ENCODE measurements around the gene PTPRA.

Gene PTPRA

DNA sequence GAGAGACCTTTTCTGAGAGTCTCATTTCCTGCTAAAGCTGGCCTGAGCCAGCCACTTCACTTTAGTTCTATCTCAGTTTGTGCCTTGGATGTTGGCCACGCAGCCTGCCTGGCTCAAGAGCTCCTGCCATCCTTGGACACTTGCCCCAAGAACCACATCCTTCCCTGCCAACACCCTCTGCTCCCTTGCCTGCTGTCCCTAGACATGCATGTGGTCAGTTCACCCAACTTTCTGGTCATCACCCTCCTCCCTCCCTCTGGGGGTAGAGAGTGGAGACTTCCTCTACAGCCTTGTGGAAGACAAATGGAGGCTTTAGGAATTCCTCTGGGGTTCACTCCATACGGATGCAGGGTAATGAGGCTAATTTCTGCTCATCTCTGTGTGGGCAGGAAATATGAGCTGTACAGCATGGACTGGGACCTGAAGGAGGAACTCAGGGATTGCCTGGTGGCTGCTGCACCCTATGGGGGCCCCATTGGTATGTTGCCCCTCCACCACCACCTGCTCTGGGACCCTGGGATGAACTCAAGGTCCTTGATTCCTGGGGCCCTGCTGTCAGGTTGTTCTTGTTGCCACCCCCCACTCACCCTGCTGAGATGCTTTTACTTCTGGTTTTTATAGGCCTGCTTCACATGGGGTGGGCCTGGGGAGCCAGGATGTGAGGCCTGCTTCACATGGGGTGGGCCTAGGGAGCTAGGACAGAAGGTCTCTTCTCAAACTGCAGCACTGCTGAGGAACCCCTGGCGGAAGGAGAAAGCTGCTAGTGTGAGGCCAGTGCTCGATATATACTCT lies 13.8 kb upstream of the PTPRA start:
- no peak for DNase-seq

DNA sequence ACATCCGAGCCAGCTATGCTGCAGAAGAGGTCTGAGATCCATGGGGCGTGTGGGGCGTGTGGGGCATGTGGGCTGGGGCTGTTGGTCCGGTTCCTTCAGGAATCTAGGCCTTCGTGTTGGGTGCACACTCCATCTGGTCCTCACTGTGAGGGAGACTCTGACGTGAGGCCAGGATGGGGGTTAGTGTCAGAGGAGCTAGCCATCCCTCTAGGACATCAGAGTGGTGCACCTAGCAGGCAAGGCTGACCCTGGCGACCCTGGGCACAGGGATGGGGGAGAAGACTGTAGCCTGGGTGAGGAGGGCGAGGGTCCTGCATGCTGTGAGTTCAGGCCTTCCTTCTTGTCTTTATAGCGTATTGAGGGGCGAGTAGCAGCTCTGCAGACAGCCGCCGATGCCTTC lies 8.7 kb upstream of the PTPRA start:
- DNase-seq = no peak

DNA sequence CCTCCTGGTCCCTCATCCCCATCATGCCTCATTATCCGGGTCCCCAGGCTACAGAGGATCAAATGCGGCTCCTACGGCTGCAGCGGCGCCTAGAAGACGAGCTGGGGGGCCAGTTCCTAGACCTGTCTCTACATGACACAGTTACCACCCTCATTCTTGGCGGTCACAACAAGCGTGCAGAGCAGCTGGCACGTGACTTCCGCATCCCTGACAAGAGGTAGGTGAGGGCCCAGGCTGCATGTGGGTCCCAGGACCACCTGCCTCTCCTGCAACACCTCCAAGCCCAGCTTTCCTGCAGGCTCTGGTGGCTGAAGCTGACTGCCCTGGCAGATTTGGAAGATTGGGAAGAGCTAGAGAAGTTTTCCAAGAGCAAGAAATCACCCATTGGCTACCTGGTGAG lies 8.2 kb upstream of the PTPRA start:
- no peak for DNase-seq

DNA sequence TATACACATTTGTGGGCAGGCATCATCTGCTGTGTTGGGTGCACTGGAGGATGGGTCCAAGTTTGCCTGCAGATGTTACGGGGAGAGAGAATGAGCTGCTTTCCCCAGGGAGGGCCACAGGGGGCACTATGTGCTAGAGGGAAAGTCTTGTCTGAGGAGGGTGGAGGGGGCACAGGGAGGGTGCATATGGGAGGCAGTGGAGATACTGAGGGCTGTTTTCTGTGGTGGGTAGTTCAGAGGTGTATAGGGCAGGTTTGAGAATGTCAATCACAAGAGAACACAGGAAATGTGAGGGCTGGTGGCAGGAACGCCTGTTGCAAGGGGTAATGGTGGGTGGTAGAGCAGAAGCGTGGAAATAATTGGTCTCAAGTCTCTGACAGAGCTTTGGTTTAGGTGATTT lies 7.7 kb upstream of the PTPRA start:
- DNase-seq = peak; percentile 80

DNA sequence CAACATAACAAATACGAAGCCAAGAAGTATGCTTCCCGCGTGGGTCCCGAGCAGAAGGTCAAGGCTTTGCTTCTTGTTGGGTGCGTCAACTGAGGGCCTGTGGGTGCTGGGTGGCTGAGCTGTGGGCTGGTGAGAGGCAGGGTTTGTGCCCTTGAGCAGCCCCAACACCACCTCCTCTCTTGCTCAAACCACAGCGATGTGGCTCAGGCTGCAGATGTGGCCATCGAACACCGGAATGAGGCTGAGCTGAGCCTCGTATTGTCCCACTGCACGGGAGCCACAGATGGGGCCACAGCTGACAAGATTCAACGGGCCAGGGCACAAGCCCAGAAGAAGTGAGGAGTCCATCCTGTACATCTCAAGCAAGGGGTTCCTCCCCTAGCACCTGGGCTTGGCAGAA lies 7.0 kb upstream of the PTPRA start:
- DNase-seq = peak; percentile 70

DNA sequence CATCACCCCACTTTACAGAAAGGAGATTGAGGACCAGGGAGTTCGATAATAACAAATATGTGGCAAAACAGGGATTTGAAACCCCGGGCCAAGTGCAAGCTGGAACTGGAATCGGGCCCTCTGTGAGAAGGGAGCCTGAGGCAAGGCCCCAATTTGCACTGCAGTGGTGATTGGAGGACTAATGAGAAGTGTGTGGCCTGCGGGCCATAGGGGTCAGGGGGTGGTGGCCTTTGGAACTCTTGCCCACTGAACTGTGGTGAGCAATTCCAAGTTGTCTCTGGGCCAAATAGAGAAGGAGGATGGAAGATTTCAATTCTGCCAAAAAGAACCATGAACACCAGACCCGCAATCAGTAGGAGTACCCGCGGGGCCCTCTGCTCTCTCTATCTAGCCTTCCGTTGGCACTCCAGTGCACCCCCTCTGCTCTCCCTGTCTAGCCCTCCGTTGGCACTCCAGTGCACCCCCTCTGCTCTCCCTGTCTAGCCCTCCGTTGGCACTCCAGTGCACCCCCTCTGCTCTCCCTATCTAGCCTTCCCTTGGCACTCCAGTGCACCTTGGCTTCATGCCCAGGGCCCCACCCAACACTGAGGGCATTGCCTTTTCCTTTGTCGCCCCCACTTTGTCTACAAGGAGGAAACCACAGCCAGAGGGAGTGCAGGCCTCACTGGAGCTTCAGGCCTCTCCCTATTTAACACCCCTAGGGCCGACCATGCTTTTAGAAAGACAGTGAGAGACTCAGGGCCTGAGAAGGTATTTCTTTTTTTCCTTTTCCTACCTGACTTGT lies 6.0 kb upstream of the PTPRA start:
- DNase-seq = no peak

DNA sequence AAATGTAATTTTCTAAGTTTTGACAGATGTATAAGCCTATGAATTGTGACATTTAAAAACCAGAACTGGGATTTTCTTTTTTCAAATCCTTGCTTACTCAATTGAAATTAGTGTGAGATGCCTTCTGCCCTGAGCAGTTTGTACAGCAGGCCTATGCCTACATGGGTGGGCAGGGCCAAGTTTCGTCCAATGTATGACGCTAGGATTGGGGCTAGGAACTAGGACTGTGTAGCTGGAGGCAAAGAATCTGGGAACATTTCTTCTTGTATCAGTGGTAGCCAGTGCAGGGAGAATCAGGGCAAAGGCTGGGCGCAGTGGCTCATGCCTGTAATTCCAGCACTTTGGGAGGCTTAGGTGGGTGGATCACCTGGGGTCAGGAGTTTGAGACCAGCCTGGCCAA lies 3.9 kb upstream of the PTPRA start:
- DNase-seq = peak; percentile 42

DNA sequence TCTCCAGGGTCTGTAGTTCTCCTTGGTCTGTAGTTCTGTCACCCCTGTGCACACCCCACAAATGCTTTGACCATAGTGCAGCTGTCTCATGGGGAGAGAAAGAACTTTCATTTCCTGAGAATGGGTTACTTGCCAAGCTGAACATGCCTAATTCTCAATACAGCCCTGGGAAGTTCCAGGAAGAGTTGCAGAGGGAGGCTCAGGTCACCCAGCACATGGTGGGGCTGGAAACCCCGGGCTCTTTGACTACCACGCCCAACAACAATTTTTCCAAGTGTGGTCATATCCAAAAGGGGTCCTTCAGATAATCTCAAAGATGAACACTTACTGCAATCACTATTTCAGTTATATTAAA lies 2.2 kb upstream of the PTPRA start:
- no peak for DNase-seq

DNA sequence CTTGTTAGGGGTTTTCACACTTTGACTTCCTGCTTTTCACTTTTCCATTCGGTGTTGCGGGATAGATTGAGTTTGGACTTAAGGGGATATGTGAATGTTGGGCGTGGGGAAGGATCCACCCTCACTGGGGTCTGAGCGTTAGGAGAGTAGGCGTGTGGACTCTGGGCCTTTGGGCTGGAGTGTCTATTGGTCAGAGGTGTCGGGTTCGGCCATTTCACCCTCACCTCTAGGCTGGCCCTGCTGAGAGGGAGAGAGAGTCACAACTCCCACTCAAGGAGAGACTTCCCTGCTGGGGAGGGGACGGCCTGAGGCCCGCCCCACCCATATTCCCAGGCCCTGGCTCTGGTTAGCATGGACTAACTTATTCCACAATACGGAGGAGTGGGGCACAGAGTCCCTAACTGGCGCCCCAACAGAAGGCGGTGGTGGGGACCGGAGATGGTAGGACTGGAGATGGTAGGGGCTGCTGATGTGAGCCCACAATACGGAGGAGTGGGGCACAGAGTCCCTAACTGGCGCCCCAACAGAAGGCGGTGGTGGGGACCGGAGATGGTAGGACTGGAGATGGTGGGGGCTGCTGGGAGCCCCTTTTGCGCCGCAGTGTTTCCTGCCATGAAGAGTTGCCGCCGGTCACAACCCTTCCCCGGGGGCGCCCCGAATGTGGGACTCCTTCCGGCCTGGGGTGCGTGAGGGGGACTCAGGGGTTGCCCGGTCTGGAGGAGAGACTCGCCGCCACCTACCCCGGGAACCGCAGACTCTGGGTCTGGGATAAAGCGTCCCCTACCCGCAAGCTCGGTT lies 1.4 kb upstream of the PTPRA start:
- peak; percentile 85 for DNase-seq

DNA sequence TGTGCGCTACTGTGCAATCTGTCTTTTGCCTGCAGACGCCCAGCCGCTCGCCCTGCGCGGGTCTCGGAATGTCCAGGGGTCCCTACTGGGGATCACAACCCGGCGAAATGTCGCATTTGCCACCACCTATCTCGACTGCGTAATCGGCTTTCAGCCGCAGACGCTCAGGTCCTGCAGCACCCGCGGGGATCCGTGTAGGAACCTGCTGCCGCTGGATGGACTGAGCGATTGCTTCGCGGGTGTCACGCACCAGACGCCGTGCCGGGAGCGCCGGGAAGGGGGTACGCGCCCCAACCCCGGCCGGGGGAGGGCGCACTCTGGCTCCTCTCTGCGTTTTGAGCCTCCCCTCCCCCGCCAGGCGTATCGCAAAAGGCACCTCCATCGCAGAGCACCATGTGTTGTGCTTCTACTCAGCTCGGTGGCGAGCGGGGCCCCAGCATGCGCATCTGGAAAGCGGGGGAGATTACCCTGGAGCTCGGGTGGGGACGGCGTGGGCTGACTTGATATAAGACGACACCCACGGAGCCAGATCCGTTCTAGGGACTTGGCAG lies 747 bp upstream of the PTPRA start:
- DNase-seq = peak; percentile 90

DNA sequence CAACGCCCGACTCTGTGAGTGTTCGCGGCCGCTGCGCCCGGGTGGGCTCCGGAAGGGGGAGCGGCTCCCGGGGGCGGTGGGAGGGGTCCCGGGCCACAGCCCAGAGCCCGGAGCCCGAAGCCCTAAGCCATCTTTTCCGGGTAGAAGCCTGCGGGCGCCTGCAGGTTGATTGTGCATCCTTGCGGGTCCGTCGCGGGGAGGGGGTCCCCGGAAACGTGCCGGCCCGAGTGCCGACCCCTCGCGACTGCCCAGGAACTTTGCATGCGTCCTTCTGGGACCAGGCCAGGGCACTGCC lies 413 bp downstream of the PTPRA start:
- DNase-seq = peak; percentile 85

DNA sequence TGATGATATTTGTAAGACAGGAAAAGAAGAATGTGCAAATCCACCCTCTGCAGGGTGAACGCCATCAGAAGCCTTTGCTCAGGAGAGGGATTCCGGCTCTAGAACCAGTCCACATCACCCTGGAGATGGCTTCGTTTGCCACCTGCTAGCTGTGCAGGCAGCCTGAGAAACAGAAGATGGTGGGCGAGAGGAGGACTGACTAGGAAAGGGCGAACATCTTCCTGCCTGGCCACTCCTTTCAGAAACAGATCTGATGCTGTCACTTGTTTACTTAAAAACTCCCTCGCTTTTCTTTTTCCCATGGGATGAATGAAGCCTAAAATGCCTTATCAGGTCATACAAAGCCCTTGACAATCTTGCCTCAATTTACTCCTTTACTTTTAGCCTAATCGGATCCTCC lies 1.2 kb downstream of the PTPRA start:
- no peak for DNase-seq

DNA sequence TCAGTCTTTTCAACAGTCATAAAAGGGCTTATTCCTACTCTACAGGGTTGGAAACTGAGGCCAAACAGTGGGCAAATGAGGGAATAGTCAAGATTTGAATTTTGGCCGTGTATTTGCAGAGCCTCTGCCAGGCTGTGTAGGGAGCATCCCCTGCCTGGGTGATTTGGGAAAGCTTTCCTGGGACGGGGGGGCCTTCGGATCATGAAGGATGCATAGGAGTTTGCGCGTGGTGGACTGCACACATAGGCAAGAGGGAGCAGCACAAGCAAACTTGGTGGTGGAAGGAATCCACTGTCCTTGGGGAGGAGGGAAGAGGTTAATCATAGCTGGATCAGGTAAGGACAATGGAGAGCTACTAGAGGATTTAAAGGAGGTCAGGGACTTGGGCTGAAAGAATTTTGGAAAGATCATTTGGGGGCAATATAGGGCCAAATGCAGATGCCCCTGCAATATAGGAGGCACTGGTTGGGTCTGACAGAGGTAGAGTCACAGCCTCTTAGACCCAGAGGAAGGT lies 2.5 kb downstream of the PTPRA start:
- no peak for DNase-seq

DNA sequence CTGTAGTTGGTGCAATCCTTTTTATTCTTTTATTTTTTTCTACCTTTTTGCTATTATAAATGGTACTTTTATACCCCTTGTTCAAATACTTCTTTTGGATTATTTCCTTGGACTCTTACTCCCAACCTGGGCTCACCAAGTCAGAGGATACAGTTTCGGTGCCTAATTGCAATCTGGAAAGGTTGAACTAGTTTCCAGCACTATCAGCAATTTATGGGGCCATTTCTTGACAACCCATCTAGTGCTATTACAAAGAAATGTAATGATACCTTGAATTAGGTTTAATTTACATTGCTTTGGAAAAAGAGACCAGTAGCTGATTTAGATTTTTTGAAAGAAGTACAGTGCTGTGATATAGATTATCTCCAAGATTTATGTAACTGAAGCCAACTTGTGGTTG lies 5.2 kb downstream of the PTPRA start:
- DNase-seq = no peak

DNA sequence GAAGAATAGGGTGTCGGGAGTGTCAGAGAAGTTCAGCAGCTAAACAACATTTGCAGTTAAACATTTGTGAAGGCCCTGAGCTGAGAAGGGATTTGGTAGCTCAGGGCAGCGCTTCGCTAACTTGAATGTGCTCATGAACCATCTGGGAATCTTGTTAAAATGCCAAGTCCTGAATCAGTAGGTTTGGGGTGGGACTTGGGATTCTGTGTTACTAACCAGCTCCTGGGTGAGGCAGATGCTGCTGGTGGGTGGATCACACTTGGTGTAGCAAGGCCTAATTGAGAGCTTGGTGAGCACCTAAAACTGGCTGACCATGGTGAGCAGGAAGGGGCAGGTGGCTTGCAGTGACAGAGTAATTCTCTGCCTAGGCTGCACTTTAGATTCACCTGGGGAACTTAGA lies 5.9 kb downstream of the PTPRA start:
- DNase-seq = no peak

DNA sequence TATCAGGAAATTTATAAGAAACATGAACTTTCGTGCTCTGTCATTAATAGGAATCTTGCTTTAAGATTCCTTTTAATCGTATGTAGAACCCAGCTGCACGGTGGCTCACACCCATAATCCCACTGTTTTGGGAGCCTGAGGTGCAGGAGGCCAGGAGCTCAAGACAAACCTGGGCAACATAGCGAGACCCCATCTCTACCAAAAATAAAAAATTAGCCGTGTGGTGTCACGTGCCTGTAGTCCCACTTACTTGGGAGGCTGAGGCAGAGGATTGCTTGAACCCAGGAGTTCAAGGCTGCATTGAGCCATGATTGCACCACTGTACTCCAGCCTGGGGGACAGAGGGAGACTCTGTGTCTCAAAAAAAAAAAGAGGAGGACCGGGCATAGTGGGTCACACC lies 7.4 kb downstream of the PTPRA start:
- no peak for DNase-seq

DNA sequence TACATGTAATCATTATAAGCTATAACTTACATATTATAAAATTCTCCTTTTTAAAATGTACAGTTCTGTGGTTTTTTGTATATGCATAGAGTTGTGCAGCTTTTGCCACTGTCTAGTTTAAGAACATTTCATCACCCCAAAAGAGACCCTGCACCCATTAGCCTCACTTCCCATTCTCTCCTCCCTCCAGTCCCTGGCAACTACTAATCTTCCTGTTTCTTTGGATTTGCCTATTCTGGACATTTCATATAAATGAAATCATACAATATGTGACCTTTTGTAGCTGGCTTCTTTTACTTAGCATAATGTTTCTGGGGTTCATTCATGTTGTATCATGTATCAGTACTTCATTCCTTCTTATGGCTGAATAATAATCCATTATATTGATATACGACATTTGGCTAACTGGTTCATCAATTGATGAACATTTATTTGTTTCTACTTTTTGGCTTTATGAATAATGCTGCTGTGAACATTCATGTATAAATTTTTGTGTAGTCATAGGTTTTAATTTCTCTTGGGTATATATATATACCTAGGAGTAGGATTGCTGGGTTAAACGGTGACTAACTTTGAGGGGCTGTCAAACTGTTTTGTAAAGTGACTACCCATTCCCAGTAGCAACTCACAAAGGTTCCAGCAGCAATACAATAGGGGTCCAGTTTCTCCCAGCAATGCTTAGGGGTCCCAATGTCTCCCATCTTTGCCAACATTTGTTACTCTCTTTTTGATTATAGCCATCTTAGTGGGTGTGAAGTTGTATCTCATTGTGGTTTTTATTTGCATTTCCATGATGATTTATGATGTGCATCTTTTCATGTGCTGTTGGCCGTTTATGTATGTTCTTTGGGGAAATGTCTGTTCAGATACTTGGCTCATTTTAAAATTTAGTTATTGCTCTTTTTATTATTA lies 10.7 kb downstream of the PTPRA start:
- no peak for DNase-seq

DNA sequence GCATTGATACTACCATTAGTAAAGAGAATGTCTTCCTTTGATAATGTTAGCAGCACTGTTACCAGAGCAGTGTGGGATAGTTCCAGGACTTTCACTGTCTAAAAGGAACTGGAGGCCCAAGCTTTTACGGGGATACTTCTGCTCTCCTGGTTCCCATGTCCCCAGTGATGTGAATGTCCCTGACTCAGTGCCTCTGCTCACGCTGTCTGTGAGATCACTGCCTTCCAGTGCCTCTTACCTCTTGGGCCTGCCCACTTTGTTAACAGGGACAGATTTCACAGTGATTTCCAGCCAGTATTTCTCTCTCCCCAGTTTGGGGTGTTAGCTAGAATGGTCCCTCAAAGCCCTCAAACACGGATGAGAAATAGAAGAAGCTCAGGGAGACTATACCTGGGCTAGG lies 14.4 kb downstream of the PTPRA start:
- DNase-seq = no peak

DNA sequence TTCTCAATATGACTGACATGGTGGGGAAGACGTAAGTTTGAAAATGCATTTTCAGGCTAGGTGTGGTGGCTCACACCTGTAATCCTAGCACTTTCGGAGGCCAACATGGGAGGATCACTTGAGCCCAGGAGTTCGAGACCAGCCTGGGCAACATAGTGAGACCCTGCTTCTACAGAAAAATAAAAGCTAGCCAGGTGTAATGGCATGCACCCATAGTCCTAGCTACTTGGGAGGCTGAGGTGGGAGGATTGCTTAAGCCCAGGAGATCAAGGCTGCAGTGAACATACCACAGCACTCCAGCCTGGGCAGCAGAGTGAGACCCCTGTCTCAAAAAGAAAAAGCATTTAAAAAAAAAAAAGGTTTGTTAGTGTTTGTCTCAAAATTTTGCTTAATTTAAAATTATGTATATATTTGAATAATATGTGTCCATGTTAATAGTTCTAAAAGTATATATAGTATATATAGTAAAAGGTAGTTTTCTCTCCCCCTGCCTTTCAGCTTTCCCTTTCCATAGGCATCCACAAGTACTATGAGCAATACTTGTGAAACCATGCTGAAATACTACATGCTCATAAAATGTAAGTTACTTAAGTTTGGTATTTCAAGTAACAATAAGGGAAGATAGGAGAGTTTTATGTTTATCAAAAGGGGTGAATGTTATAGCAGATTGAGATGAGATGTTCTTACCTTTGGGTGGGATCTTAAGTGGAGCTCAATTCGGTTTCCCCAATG lies 15.1 kb downstream of the PTPRA start:
- DNase-seq = no peak

DNA sequence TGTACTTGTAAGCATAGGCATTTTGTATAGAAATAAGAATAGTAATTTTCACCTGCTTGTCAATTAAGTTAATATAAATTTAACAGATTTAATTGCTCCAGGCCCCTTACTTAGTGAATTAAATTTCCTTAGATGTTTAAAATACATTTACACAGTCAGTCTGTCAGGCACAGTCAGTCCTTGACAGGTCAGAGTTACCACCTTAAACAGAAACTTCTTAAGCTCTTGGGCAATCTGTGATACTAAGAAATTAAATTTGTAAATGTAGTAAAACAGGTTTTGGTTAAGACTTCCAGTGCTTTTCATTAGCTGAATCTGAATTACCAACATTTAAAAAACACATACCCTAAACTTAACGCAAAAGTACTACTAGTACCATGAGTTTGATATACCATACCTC lies 15.9 kb downstream of the PTPRA start:
- no peak for DNase-seq

DNA sequence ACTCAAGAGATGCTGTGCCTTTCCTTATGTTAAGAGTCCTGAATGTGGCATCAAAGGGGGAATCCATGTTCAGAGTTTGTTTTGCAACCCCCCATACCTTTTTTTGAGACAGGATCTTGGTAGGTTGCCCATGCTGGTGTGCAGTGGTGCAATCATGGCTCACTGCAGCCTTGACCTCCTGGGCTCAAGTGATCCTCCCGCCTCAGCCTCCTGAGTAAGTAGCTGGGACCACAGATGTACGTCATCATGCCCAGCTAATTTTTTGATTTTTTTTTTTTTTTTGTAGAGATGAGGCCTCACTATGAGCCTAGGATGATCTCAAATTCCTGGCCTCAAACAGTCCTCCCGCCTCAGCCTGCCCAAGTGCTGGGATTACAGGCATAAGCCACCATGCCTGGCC lies 16.5 kb downstream of the PTPRA start:
- DNase-seq = no peak

DNA sequence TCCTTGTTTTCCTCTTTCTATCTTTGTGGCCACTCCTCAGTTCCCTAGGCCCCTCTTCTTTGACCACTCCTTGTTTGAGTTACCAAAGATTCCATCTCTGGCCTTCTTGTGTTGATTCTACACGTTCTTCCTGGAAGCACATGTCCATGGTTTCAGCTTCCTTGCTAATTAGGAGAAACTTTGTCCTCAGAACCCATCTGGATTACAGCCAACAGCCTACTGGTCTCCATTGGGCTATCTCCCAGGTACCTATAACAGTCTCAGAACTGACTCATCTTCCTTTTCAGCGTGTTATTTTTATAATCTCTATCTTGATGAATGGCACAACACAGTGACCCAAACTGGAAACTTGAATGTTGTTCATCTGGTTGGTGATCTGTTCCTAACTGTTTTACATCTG lies 17.5 kb downstream of the PTPRA start:
- DNase-seq = no peak
